Fibroblast of mammary gland (primary cell): ENCODE measurements around the gene RNF13.

Experiments used
- DNase-seq: peaks from one replicate; pipeline ENCODE4 v3.0.0-alpha.2; 2010; ENCODE audit warnings: low read depth
- H3K4me3 ChIP-seq: 2 replicates; pipeline ENCODE4 v1.5.1; 2011; ENCODE audit warnings: low read depth, mild to moderate bottlenecking, low read length, moderate library complexity; ENCODE audit not compliant: control insufficient read depth
- TF ChIP-seq, protein P1 (sequence below): conservative IDR thresholded peaks from 2 replicates; pipeline ENCODE4 v1.5.1; 2011; ENCODE audit warnings: low read depth, low read length, inconsistent platforms; ENCODE audit not compliant: control insufficient read depth, insufficient read depth

The RNF13 gene

GRCh38 chr3:149848238-149848637 is 35.2 kb downstream of the RNF13 start:
- H3K4me3 ChIP-seq: no peak overlapping the region
- TF ChIP-seq, protein P1, sequence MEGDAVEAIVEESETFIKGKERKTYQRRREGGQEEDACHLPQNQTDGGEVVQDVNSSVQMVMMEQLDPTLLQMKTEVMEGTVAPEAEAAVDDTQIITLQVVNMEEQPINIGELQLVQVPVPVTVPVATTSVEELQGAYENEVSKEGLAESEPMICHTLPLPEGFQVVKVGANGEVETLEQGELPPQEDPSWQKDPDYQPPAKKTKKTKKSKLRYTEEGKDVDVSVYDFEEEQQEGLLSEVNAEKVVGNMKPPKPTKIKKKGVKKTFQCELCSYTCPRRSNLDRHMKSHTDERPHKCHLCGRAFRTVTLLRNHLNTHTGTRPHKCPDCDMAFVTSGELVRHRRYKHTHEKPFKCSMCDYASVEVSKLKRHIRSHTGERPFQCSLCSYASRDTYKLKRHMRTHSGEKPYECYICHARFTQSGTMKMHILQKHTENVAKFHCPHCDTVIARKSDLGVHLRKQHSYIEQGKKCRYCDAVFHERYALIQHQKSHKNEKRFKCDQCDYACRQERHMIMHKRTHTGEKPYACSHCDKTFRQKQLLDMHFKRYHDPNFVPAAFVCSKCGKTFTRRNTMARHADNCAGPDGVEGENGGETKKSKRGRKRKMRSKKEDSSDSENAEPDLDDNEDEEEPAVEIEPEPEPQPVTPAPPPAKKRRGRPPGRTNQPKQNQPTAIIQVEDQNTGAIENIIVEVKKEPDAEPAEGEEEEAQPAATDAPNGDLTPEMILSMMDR: no peak
- no peak for DNase-seq

- H3K4me3 ChIP-seq: no peak overlapping the region
- TF ChIP-seq, protein P1: no peak
- DNase-seq: no peak
Observed at GRCh38 chr3:149848688-149849087, 35.7 kb downstream of the RNF13 start.

DNA sequence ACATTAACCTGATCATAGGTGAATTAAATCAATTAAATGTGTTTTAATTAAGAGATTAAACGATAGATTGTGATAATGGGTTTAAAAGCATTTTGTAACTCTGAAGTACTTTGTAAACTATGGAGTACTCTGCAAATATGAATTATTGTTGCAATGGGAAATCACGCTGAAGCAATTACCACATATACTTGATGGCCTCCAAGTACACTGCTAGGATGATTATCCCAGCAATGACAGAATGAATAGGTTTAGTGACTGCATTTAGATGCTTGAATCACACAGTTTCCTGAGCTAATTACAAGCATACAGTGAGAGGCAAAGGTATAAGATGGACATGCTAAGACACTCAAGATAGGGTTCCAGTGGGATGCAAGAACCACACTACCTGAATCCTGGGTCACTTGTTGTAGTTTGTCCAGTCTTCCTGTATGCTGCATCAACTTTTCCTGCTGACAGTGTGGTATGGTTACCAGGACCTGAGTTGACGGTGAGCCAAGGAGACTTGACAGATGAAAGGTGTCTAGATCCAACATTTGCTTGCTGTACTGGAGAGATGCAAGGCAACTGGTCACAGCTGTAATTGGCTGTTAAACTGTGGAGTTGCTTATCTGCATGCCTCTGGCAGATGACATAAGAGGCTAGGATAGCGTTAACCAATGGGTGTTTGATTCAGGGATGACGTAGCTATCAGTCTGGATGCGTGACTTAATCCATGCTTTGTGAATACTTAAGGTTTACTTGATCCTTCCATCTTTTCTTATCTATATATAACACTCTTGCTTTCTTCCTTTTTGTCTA is 38.0 kb downstream of the RNF13 start:
- H3K4me3 ChIP-seq: no peak overlapping the region
- TF ChIP-seq, protein P1: no peak
- DNase-seq: no peak

GRCh38 chr3:149858911-149859310 is 45.9 kb downstream of the RNF13 start:
- H3K4me3 ChIP-seq: no peak overlapping the region
- no peak for DNase-seq
- TF ChIP-seq, protein P1: no peak

DNA sequence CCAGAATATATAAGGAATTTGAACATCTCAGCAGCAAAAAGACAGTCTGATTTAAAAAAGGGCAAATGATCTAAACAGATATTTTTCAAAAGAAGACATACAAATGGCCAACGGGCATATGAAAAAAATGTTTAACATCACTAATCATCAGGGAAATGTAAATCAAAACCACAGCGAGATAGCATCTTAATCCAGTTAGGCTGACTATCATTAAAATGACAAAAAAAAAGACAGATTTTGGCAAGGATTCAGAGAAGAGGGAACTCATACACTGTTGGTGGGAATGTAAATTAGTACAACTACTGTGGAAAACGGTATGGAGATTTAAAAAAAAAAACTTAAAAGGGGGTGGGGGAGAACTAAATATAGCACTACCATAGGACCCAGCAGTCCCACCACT is 47.9 kb downstream of the RNF13 start:
- no peak overlapping the region for H3K4me3 ChIP-seq
- TF ChIP-seq, protein P1: no peak
- DNase-seq: no peak

DNA sequence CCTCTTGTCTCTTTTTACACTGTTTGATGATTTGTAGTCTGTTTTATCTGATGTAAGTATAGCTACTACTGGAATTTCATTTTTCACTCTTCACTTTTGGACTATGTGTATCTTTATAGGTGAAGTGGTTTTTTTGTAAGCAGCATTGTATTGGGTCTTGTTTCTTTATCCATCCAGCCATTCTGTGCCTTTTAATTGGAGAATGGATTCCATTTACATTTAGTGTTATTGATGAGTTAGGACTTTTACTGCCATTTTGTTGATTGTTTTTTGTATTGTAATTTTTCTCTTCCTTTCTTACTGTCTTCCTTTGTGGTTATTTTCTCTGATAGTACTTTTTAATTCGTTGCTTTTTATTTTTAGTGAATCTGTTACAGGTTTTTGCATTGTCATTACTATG is 54.5 kb downstream of the RNF13 start:
- no peak for DNase-seq
- no peak overlapping the region for H3K4me3 ChIP-seq
- TF ChIP-seq, protein P1: no peak
